GM13977 (cell line): ENCODE data around the gene NELL1.

Experiments
- DNase-seq: peaks from one replicate; pipeline ENCODE4 v3.0.0; 2012; ENCODE audit warnings: low spot score
- CTCF ChIP-seq: IDR thresholded peaks from 2 replicates; pipeline ENCODE4 v1.5.1; 2012; ENCODE audit warnings: mild to moderate bottlenecking, control low read depth; ENCODE audit not compliant: insufficient read depth; ENCODE audit errors: extremely low read depth, missing control alignments
- in situ Hi-C: fragments of 300-500 bp; cut with MboI; formaldehyde crosslinking; loops from one replicate; pipeline ENCODE4 v1.12.0; 2022; ENCODE audit warnings: low sequenced_read_pairs, low pct_unique_long_range_greater_than_20kb, mixed read lengths, inconsistent platforms; ENCODE audit not compliant: unreplicated experiment

The NELL1 gene

GRCh38 chr11:20894296-20894695 lies 224.9 kb downstream of the NELL1 start:
- TF ChIP-seq CTCF, result no peak
- no peak for DNase-seq
- in situ Hi-C loops, result loop anchor here (25.0 kb wide), 1 partner anchor 107 kb away; no protein-coding TSS in a partner anchor

- no peak for TF ChIP-seq CTCF
- DNase-seq, result no peak
- in situ Hi-C loops, result no loop called here
Observed at GRCh38 chr11:20909995-20910726, 240.8 kb downstream of the NELL1 start.

- no peak for TF ChIP-seq CTCF
- in situ Hi-C loops, result no loop called here
- no peak for DNase-seq
Observed at GRCh38 chr11:20910733-20911132, 241.3 kb downstream of the NELL1 start.

GRCh38 chr11:20912065-20912821 lies 242.9 kb downstream of the NELL1 start:
- in situ Hi-C loops, result no loop called here
- TF ChIP-seq CTCF, result no peak
- DNase-seq, result no peak

- in situ Hi-C loops, result no loop called here
- TF ChIP-seq CTCF, result no peak
- DNase-seq, result no peak
Observed at GRCh38 chr11:20912922-20913512, 243.6 kb downstream of the NELL1 start.

- no peak for TF ChIP-seq CTCF
- no peak for DNase-seq
- in situ Hi-C loops, result no loop called here
Observed at GRCh38 chr11:20917306-20917705, 247.9 kb downstream of the NELL1 start.
